MM.1S (cell line): ENCODE measurements around the gene RACGAP1.

Source experiments
- DNase-seq: peaks from one replicate; pipeline ENCODE4 v3.0.0-alpha.2; 2015
- H2AFZ ChIP-seq: fragments of 300-600 bp; sonication (generic); 2 replicates; pipeline ENCODE4 v1.6.0; 2016; ENCODE audit warnings: antibody characterized with exemption, low read length
- H3F3A ChIP-seq: fragments of 300-600 bp; sonication (generic); 2 replicates; pipeline ENCODE4 v1.6.1; 2016; ENCODE audit warnings: mild to moderate bottlenecking, antibody characterized with exemption, low read length, moderate library complexity, mixed read lengths; ENCODE audit not compliant: insufficient read depth
- H3K27ac ChIP-seq: fragments of 300-600 bp; sonication (generic); 2 replicates; pipeline ENCODE4 v1.5.1; 2016; ENCODE audit warnings: mild to moderate bottlenecking, low read length
- H3K27me3 ChIP-seq: fragments of 300-600 bp; sonication (generic); replicated peaks from 2 replicates; pipeline ENCODE4 v1.6.0; 2016; ENCODE audit warnings: low read length; ENCODE audit not compliant: insufficient read depth
- H3K36me3 ChIP-seq: fragments of 300-600 bp; sonication (generic); replicated peaks from 2 replicates; pipeline ENCODE4 v1.6.1; 2016; ENCODE audit warnings: mild to moderate bottlenecking, low read length, mixed read lengths; ENCODE audit not compliant: insufficient read depth
- H3K4me1 ChIP-seq: fragments of 300-600 bp; sonication (generic); 2 replicates; pipeline ENCODE4 v1.6.1; 2016; ENCODE audit warnings: low read length, mixed read lengths
- H3K4me2 ChIP-seq: fragments of 300-600 bp; sonication (generic); 2 replicates; pipeline ENCODE4 v1.6.0; 2016; ENCODE audit warnings: low read depth, low read length
- H3K4me3 ChIP-seq: fragments of 300-600 bp; sonication (generic); 2 replicates; pipeline ENCODE4 v1.5.1; 2016; ENCODE audit warnings: low read length, mixed read lengths
- H3K79me2 ChIP-seq: fragments of 300-600 bp; sonication (generic); 2 replicates; pipeline ENCODE4 v1.6.1; 2016; ENCODE audit warnings: mixed run types, low read length, mixed read lengths
- H3K9ac ChIP-seq: fragments of 300-600 bp; sonication (generic); 2 replicates; pipeline ENCODE4 v1.6.1; 2016; ENCODE audit warnings: low read length, mixed read lengths
- H3K9me2 ChIP-seq: fragments of 300-600 bp; sonication (generic); replicated peaks from 2 replicates; pipeline ENCODE4 v1.6.1; 2016; ENCODE audit warnings: mild to moderate bottlenecking, low read length, mixed read lengths; ENCODE audit not compliant: insufficient read depth
- H3K9me3 ChIP-seq: fragments of 300-600 bp; sonication (generic); replicated peaks from 2 replicates; pipeline ENCODE4 v1.6.1; 2016; ENCODE audit warnings: mild to moderate bottlenecking, low read length, mixed read lengths; ENCODE audit not compliant: insufficient read depth
- H4K20me1 ChIP-seq: fragments of 300-600 bp; sonication (generic); 2 replicates; pipeline ENCODE4 v1.6.1; 2016; ENCODE audit warnings: mild to moderate bottlenecking, low read length, moderate library complexity, mixed read lengths; ENCODE audit not compliant: insufficient read depth
- EZH2 ChIP-seq: fragments of 300-600 bp; sonication (generic); optimal IDR thresholded peaks from 2 replicates; pipeline ENCODE3; 2017; ENCODE audit warnings: low read depth, mild to moderate bottlenecking, antibody characterized with exemption, low read length, mixed read lengths
- EZH2phosphoT487 ChIP-seq: fragments of 300-600 bp; sonication (generic); IDR thresholded peaks from 2 replicates; pipeline ENCODE4 v1.6.1; 2018; ENCODE audit warnings: antibody characterized with exemption, low read length
- TF ChIP-seq, protein P1 (sequence below): fragments of 300-600 bp; sonication (generic); IDR thresholded peaks from 2 replicates; pipeline ENCODE4 v1.5.1; 2016; ENCODE audit warnings: antibody characterized with exemption, low read length, mixed read lengths

Gene RACGAP1

DNA sequence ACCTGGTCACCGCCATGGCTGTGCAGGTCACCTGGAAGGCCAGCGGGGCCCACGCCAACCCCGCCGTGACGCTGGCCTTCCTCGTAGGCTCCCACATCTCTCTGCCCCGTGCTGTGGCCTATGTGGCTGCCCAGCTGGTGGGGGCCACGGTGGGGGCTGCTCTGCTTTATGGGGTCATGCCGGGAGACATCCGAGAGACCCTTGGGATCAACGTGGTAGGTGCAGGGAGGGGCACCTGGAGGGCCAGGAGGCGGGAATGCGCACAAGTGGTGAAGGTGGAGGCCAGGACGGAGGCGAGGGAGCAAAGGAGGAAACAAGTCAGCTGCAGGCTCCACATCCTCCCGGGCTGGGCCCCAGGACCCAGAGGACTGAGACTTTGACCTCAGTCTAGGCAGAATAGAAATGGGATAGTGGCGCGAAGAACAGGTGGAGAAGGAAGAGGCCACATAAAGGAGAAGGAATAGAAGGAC, 51.9 kb downstream of the RACGAP1 start:
- no peaks in the 10 kb centered on the region for H3K9me2 ChIP-seq
- H3K9ac ChIP-seq: no peak overlapping the region
- H3K36me3 ChIP-seq: no peaks in the 10 kb centered on the region
- no peak overlapping the region for H3K27ac ChIP-seq
- no peaks in the 10 kb centered on the region for H3K9me3 ChIP-seq
- no peak overlapping the region for H3K4me3 ChIP-seq
- H2AFZ ChIP-seq: no peak overlapping the region
- peaks cover 39% of the 10 kb centered on the region for H3K27me3 ChIP-seq
- H4K20me1 ChIP-seq: no peaks in the 10 kb centered on the region
- no peaks in the 10 kb centered on the region for H3K79me2 ChIP-seq
- H3F3A ChIP-seq: no peaks in the 10 kb centered on the region
- H3K4me2 ChIP-seq: no peak overlapping the region
- TF ChIP-seq EZH2: no peak
- TF ChIP-seq EZH2phosphoT487: no peak
- TF ChIP-seq, protein P1, sequence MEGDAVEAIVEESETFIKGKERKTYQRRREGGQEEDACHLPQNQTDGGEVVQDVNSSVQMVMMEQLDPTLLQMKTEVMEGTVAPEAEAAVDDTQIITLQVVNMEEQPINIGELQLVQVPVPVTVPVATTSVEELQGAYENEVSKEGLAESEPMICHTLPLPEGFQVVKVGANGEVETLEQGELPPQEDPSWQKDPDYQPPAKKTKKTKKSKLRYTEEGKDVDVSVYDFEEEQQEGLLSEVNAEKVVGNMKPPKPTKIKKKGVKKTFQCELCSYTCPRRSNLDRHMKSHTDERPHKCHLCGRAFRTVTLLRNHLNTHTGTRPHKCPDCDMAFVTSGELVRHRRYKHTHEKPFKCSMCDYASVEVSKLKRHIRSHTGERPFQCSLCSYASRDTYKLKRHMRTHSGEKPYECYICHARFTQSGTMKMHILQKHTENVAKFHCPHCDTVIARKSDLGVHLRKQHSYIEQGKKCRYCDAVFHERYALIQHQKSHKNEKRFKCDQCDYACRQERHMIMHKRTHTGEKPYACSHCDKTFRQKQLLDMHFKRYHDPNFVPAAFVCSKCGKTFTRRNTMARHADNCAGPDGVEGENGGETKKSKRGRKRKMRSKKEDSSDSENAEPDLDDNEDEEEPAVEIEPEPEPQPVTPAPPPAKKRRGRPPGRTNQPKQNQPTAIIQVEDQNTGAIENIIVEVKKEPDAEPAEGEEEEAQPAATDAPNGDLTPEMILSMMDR: no peak
- H3K4me1 ChIP-seq: no peaks in the 10 kb centered on the region
- no peak for DNase-seq

DNA sequence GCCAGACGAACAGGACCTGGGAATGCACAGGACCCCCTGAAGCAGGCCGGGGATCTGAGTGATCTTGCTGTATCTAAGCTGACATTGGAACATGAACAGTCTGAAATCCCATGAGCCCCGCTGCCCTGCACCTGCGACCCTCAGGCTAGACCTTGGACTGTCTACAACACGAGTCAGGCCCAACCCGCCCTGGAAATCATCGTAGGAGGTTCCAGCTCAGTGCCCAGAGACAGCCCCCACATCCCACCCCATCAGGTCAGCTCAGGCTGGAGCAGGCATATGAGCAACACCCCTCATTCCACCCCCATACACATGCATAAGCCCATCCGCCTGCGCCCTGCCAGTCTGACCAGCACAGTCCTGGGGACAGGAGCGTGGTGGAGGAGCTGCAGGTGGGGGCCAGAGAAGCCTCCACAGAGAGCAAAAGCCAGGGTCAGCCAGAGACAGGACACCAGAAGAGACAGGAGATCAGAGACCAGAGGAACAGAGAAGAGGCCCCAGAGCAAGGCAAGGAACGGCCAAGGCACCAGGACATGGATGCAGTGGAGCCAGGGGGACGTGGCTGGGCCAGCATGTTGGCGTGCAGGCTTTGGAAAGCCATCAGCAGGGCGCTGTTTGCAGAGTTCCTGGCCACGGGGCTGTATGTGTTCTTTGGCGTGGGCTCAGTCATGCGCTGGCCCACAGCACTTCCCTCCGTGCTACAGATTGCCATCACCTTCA, 52.5 kb downstream of the RACGAP1 start, which contains the start of gene AQP6:
Gene AQP6, plus strand, starts transcription at position 307 of the 720 bp plus-strand sequence. Its CDS starts 227 bp downstream, at position 534.
- Histone ChIP-seq H3K9ac (no peak within 1 kb of the TSS), H3K4me3 (no peak within 1 kb of the TSS), H3K27ac (no peak within 1 kb of the TSS), H2AFZ (no peak within 1 kb of the TSS), H3K36me3 (no peaks in the 10 kb centered on the region), H3K4me1 (no peaks in the 10 kb centered on the region), H3K4me2 (no peak within 1 kb of the TSS), H3K27me3 (peaks cover 44% of the 10 kb centered on the region), H3K9me3 (no peaks in the 10 kb centered on the region), H3K9me2 (no peaks in the 10 kb centered on the region), H3K79me2 (no peaks in the 10 kb centered on the region), H4K20me1 (no peaks in the 10 kb centered on the region), H3F3A (no peaks in the 10 kb centered on the region)
- DNase-seq: no peak
- TF ChIP-seq EZH2phosphoT487: no peak
- no peak for TF ChIP-seq EZH2
- TF ChIP-seq, protein P1: no peak

DNA sequence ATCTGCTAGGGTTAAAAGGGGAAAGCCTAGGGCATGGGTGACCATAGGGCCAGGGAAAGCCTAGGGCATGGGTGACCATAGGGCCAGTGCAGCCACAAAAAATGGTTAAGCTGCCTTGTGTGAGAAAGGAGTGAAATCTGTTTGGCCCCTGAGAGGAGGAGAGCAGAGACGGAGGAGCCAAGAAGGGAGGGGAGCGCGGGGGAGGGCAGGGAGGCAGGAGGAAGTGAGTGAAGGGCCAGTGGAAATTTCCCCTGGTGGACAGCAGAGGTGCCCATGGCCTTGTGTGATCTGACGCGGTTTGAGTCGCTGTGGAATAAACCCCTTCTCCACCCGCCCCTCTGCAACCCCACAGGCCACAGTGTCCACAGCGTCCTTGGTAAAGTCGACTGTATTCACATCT, 53.2 kb downstream of the RACGAP1 start:
- Histone ChIP-seq H3K4me2 (no peak overlapping the region), H2AFZ (no peak overlapping the region), H3F3A (no peaks in the 10 kb centered on the region), H3K9me2 (no peaks in the 10 kb centered on the region), H3K36me3 (no peaks in the 10 kb centered on the region), H3K9me3 (no peaks in the 10 kb centered on the region), H3K4me1 (no peaks in the 10 kb centered on the region), H3K79me2 (no peaks in the 10 kb centered on the region), H3K27ac (no peak overlapping the region), H3K4me3 (no peak overlapping the region), H3K27me3 (peaks cover 45% of the 10 kb centered on the region), H4K20me1 (no peaks in the 10 kb centered on the region), H3K9ac (no peak overlapping the region)
- TF ChIP-seq EZH2 (no peak), EZH2phosphoT487 (no peak)
- TF ChIP-seq, protein P1: no peak
- no peak for DNase-seq
